Endothelial cell of umbilical vein (primary cell): Measurements from ENCODE around the gene ANKS1B. TPM values are rescaled to one million over a fixed set of nuclear protein-coding genes. Genes with fewer than 3 reads are reported as not detected.

Experiments used
- BruUV-seq: library from RNA; stranded (reverse); fragments of 400-500 nt; replicated peaks from 2 replicates; lab custom pipeline; 2021; lab: Mats Ljungman, UMichigan
- CTCF ChIA-PET: fragments of 300-600, 350-600 bp; sonication (Branson Sonifier 250); formaldehyde crosslinking; loops from one replicate; lab custom pipeline; 2021; ENCODE audit warnings: antibody characterized with exemption, inconsistent platforms; lab: Charles Lee
- POLR2A ChIA-PET: fragments of 300-600, 350-600 bp; sonication (Branson Sonifier 250); formaldehyde crosslinking; loops from one replicate; lab custom pipeline; 2021; ENCODE audit warnings: antibody characterized with exemption, inconsistent platforms; lab: Charles Lee
- DNase-seq: peaks from one replicate; pipeline ENCODE4 v3.0.0-alpha.2; 2011; ENCODE audit warnings: low read depth, low spot score
- FAIRE-seq: peaks from 2 replicates; lab custom pipeline; 2011; peaks lifted over from hg19 to GRCh38; lab: Jason Lieb, UNC
- H2AFZ ChIP-seq: 2 replicates; pipeline ENCODE4 v1.6.0; 2012; ENCODE audit warnings: low read depth, low read length, control low read depth, inconsistent platforms
- H3K27ac ChIP-seq: 2 replicates; pipeline ENCODE4 v1.5.1; 2011; ENCODE audit warnings: low read depth, mild to moderate bottlenecking, control low read depth, low read length, moderate library complexity; ENCODE audit not compliant: insufficient read depth
- H3K27me3 ChIP-seq, 2 experiments: 2 replicates each; pipeline versions ENCODE4 v1.6.0 to v1.6.1; 2011; ENCODE audit warnings: low read length in 2 of 2, mixed read lengths in 1 of 2; ENCODE audit not compliant: control insufficient read depth in 2 of 2, insufficient read depth in 2 of 2
- H3K36me3 ChIP-seq, 2 experiments: 2 replicates in 1 of 2; 3 replicates in 1 of 2; pipeline ENCODE4 v1.5.1; 2011; ENCODE audit warnings: low read length in 2 of 2, mild to moderate bottlenecking in 1 of 2, moderate library complexity in 1 of 2; ENCODE audit not compliant: control insufficient read depth in 2 of 2, insufficient read depth in 2 of 2; ENCODE audit errors: extremely low read depth in 1 of 2
- H3K4me1 ChIP-seq: 3 replicates; pipeline ENCODE4 v1.5.1; 2011; ENCODE audit warnings: mild to moderate bottlenecking, low read length; ENCODE audit not compliant: control insufficient read depth, insufficient read depth; ENCODE audit errors: extremely low read depth
- H3K4me2 ChIP-seq: 2 replicates; pipeline ENCODE4 v1.6.1; 2011; ENCODE audit warnings: low read length, control low read depth, mixed read lengths; ENCODE audit not compliant: insufficient read depth
- H3K4me3 ChIP-seq, 3 experiments: fragments of 200-600 bp in 1 of 3; sonication (generic), shearing (Covaris generic) in 1 of 3; replicated peaks in 1 of 3; 2 replicates each; pipeline ENCODE4 v1.5.1; 2011 to 2016; ENCODE audit warnings: control low read depth in 3 of 3, low read length in 3 of 3, mild to moderate bottlenecking in 2 of 3, inconsistent platforms in 1 of 3, low read depth in 1 of 3, moderate library complexity in 1 of 3; ENCODE audit not compliant: insufficient read depth in 1 of 3
- H3K79me2 ChIP-seq: 2 replicates; pipeline ENCODE4 v1.6.0; 2012; ENCODE audit warnings: low read length, inconsistent platforms; ENCODE audit not compliant: control insufficient read depth, insufficient read depth
- H3K9ac ChIP-seq: replicated peaks from 2 replicates; pipeline ENCODE3; 2011; ENCODE audit warnings: low read length, control low read depth; ENCODE audit not compliant: insufficient read depth; ENCODE audit errors: extremely low read depth
- H3K9me1 ChIP-seq: replicated peaks from 3 replicates; pipeline ENCODE4 v1.6.0; 2011; ENCODE audit warnings: mild to moderate bottlenecking, low read length; ENCODE audit not compliant: control insufficient read depth, insufficient read depth; ENCODE audit errors: extremely low read depth
- H3K9me3 ChIP-seq: replicated peaks from 2 replicates; pipeline ENCODE4 v1.5.1; 2012; ENCODE audit warnings: low read length, inconsistent platforms; ENCODE audit not compliant: control insufficient read depth, insufficient read depth
- H4K20me1 ChIP-seq: replicated peaks from 2 replicates; pipeline ENCODE3; 2011; ENCODE audit warnings: mild to moderate bottlenecking, low read length; ENCODE audit not compliant: control insufficient read depth, insufficient read depth; ENCODE audit errors: extremely low read depth
- EZH2 ChIP-seq: IDR thresholded peaks from 2 replicates; pipeline ENCODE4 v1.6.1; 2012; ENCODE audit warnings: borderline replicate concordance, low read depth, mild to moderate bottlenecking, moderate library complexity, low read length, inconsistent platforms; ENCODE audit not compliant: severe bottlenecking
- FOS ChIP-seq: IDR thresholded peaks from 2 replicates; pipeline ENCODE4 v1.6.1; 2011; ENCODE audit warnings: mild to moderate bottlenecking, low read length, moderate library complexity, borderline replicate concordance; ENCODE audit not compliant: insufficient read depth
- GATA2 ChIP-seq: IDR thresholded peaks from 2 replicates; pipeline ENCODE4 v1.7.0; 2011; ENCODE audit warnings: low read depth, mild to moderate bottlenecking, moderate library complexity, mixed read lengths, low read length; ENCODE audit not compliant: insufficient read length, insufficient read depth
- JUN ChIP-seq: IDR thresholded peaks from 2 replicates; pipeline ENCODE4 v1.6.1; 2011; ENCODE audit warnings: borderline replicate concordance, low read depth; ENCODE audit not compliant: insufficient read length, insufficient read depth
- MYC ChIP-seq: IDR thresholded peaks from one replicate; pipeline ENCODE4 v1.6.1; 2011; ENCODE audit warnings: mild to moderate bottlenecking, low read depth, low read length
- POLR2A ChIP-seq: IDR thresholded peaks from 2 replicates; pipeline ENCODE4 v1.6.1; 2012; ENCODE audit warnings: low read depth, mild to moderate bottlenecking, control low read depth, low read length
- POLR2AphosphoS5 ChIP-seq: IDR thresholded peaks from 2 replicates; pipeline ENCODE4 v1.6.1; 2012; ENCODE audit warnings: low read depth, mild to moderate bottlenecking, control low read depth, low read length, moderate library complexity; ENCODE audit not compliant: insufficient read depth
- dilution Hi-C: fragments of 300-500 bp; cut with MboI; formaldehyde crosslinking; loops from one replicate; pipeline ENCODE4 v1.15.0; 2019; ENCODE audit warnings: low sequenced_read_pairs; ENCODE audit not compliant: extremely low pct_ligation_motif_present
- intact Hi-C: fragments of 100-400 bp; cut with micrococcal nuclease; formaldehyde crosslinking; loops from one replicate; pipeline ENCODE4 v1.10.0; 2022
- polyA plus RNA-seq, 4 experiments: library from polyadenylated mRNA; depleted of rRNA in 3 of 4; stranded (reverse) in 3 of 4; unstranded in 1 of 4; fragments of >200 nt; gene quantifications; 2 replicates each; pipeline versions ENCODE4 v1.2.1 to v1.2.3, GENCODE V29; 2011 to 2012; ENCODE audit warnings: missing spikeins in 1 of 4
- total RNA-seq: library from RNA; stranded (reverse); gene quantifications from 2 replicates; pipeline ENCODE4 v1.2.3, GENCODE V29; 2021
- TF ChIP-seq, protein P1 (sequence below): IDR thresholded peaks from 2 replicates; pipeline ENCODE4 v1.6.1; 2011; ENCODE audit not compliant: insufficient read depth, insufficient read length
- TF ChIP-seq, protein P2 (sequence below), 2 donors: IDR thresholded peaks; 1 replicate in 1 of 2; 2 replicates in 1 of 2; pipeline ENCODE4 v1.5.1; 2011; ENCODE audit warnings: low read length in 2 of 2, mild to moderate bottlenecking in 2 of 2, moderate library complexity in 2 of 2, control low read depth in 1 of 2, inconsistent platforms in 1 of 2, low read depth in 1 of 2; ENCODE audit not compliant: insufficient read depth in 1 of 2; ENCODE audit errors: extremely low read depth in 1 of 2

Gene ANKS1B
- total and polyA plus RNA-seq, 2 donors (not counting 3 experiments of a cell fraction or from before 2014, with no cell fraction given) = 0.15 to 0.38 TPM

GRCh38 chr12:99926511-99927169, 58.1 kb downstream of the ANKS1B start:
- POLR2A ChIA-PET = no interaction called here
- no peak for FAIRE-seq

More at GRCh38 chr12:99926511-99927169, 58.1 kb downstream of the ANKS1B start:
- H3K79me2 ChIP-seq = no peaks in the 10 kb centered on the region
- TF ChIP-seq POLR2A = no peak
- TF ChIP-seq POLR2AphosphoS5 = no peak
- TF ChIP-seq JUN = no peak
- TF ChIP-seq MYC = no peak
- TF ChIP-seq FOS = no peak
- TF ChIP-seq, protein P1, sequence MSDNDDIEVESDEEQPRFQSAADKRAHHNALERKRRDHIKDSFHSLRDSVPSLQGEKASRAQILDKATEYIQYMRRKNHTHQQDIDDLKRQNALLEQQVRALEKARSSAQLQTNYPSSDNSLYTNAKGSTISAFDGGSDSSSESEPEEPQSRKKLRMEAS = no peak
- no peak for TF ChIP-seq GATA2
- TF ChIP-seq EZH2 = no peak
- TF ChIP-seq, protein P2, sequence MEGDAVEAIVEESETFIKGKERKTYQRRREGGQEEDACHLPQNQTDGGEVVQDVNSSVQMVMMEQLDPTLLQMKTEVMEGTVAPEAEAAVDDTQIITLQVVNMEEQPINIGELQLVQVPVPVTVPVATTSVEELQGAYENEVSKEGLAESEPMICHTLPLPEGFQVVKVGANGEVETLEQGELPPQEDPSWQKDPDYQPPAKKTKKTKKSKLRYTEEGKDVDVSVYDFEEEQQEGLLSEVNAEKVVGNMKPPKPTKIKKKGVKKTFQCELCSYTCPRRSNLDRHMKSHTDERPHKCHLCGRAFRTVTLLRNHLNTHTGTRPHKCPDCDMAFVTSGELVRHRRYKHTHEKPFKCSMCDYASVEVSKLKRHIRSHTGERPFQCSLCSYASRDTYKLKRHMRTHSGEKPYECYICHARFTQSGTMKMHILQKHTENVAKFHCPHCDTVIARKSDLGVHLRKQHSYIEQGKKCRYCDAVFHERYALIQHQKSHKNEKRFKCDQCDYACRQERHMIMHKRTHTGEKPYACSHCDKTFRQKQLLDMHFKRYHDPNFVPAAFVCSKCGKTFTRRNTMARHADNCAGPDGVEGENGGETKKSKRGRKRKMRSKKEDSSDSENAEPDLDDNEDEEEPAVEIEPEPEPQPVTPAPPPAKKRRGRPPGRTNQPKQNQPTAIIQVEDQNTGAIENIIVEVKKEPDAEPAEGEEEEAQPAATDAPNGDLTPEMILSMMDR (IDR thresholded peaks at IDR 0.05; ENCODE audit: extremely low read depth in 1 of 2, insufficient read depth in 1 of 2, low read depth in 1 of 2, low read length in 2 of 2) = no peak
- intact Hi-C loops = no loop called here
- H3K9me1 ChIP-seq = no peaks in the 10 kb centered on the region
- no peak overlapping the region for H2AFZ ChIP-seq
- no peak overlapping the region for H3K27ac ChIP-seq
- dilution Hi-C loops = no loop called here
- H3K4me1 ChIP-seq = no peaks in the 10 kb centered on the region
- no peaks in the 10 kb centered on the region for H3K9me3 ChIP-seq
- CTCF ChIA-PET = no interaction called here
- H3K4me2 ChIP-seq = no peak overlapping the region
- no peak for DNase-seq
- no peak overlapping the region for H3K9ac ChIP-seq
- no peaks in the 10 kb centered on the region for H4K20me1 ChIP-seq
- BruUV-seq = no TSS peak
- H3K36me3 ChIP-seq = no peaks in the 10 kb centered on the region
- no peaks in the 10 kb centered on the region for H3K27me3 ChIP-seq
- H3K4me3 ChIP-seq = no peak overlapping the region
